Stimulated activated naive CD8-positive, alpha-beta T cell treated with anti-CD3 and anti-CD28 coated beads, Interleukin-15, amount 100 ng/mL, for 72 hours (primary cell): ENCODE results near the gene ST6GALNAC6.

ENCODE experiments used
- ATAC-seq: fragments of 150-1000 bp; cut with Tn5 transposase; 2 replicates; pipeline ENCODE4 v1.10.0; 2021; ENCODE audit warnings: mild to moderate bottlenecking, moderate library complexity
- DNase-seq, 2 donors: peaks; one replicate each; pipeline ENCODE4 v3.0.0; 2021 to 2022
- H3K27ac Mint-ChIP-seq, 2 donors: one replicate each; pipeline ENCODE4 v1.8.0; 2022; ENCODE audit warnings: mild to moderate bottlenecking in 2 of 2, mixed read lengths in 2 of 2, moderate library complexity in 2 of 2
- H3K27me3 Mint-ChIP-seq: one replicate; pipeline ENCODE4 v1.8.0; 2022; ENCODE audit warnings: mixed read lengths
- H3K4me1 Mint-ChIP-seq: one replicate; pipeline ENCODE4 v1.8.0; 2022; ENCODE audit warnings: mild to moderate bottlenecking, mixed read lengths
- H3K4me3 Mint-ChIP-seq, 2 donors: one replicate each; pipeline ENCODE4 v1.8.0; 2022; ENCODE audit warnings: mild to moderate bottlenecking in 2 of 2, mixed read lengths in 2 of 2, moderate library complexity in 1 of 2
- H3K9me3 Mint-ChIP-seq, 2 donors: one replicate each; pipeline ENCODE4 v1.8.0; 2022; ENCODE audit warnings: mixed read lengths in 2 of 2

The ST6GALNAC6 gene

GRCh38 chr9:127937388-127938297 is 38.2 kb upstream of the ST6GALNAC6 start, which contains the start of gene DPM2:
Gene DPM2 (minus strand): TSS chr9:127937854. CDS start chr9:127937820, 34 bp downstream.
- H3K27me3 Mint-ChIP-seq, result no peaks in the 10 kb centered on the region

GRCh38 chr9:127937056-127937387 is 37.6 kb upstream of the ST6GALNAC6 start:
- Mint-ChIP-seq H3K4me1 (peaks cover 68% of the 10 kb centered on the region), H3K9me3 (no peaks in the 10 kb centered on the region), H3K27me3 (no peaks in the 10 kb centered on the region), H3K4me3 (peak overlapping the region; percentile 89 to 93), H3K27ac (peak overlapping the region; percentile 94 to 97)
- ATAC-seq (no peak), DNase-seq (no peak)

More at GRCh38 chr9:127937388-127938297, 38.2 kb upstream of the ST6GALNAC6 start, which contains the start of gene DPM2:
- Mint-ChIP-seq H3K9me3 (no peaks in the 10 kb centered on the region), H3K4me3 (peak within 1 kb of the TSS; percentile 89 to 93), H3K27ac (peak within 1 kb of the TSS; percentile 94 to 97), H3K4me1 (peaks cover 74% of the 10 kb centered on the region)
- ATAC-seq (peak; percentile 96), DNase-seq (peak; percentile 81 to 88)

- Mint-ChIP-seq H3K4me1 (peaks cover 66% of the 10 kb centered on the region), H3K4me3 (peak overlapping the region; percentile 89 to 93), H3K9me3 (no peaks in the 10 kb centered on the region), H3K27me3 (no peaks in the 10 kb centered on the region), H3K27ac (peak overlapping the region; percentile 63 to 97)
- ATAC-seq, result no peak
- DNase-seq, result no peak
Measured at GRCh38 chr9:127936347-127936852, 37.0 kb upstream of the ST6GALNAC6 start.

GRCh38 chr9:127935765-127936221 is 36.4 kb upstream of the ST6GALNAC6 start:
- Mint-ChIP-seq H3K9me3 (no peaks in the 10 kb centered on the region), H3K4me1 (peaks cover 72% of the 10 kb centered on the region), H3K27me3 (no peaks in the 10 kb centered on the region), H3K27ac (peak overlapping the region; percentile 4 to 63), H3K4me3 (peak overlapping the region; percentile 89 to 93)
- no peak for ATAC-seq
- DNase-seq, result no peak

- ATAC-seq (no peak), DNase-seq (no peak)
- Mint-ChIP-seq H3K4me1 (peaks cover 77% of the 10 kb centered on the region), H3K4me3 (peak overlapping the region; percentile 28 to 93), H3K27me3 (no peaks in the 10 kb centered on the region), H3K27ac (peak overlapping the region in 1 of 2 donors; percentile 97), H3K9me3 (no peaks in the 10 kb centered on the region)
Measured at GRCh38 chr9:127934986-127935385, 35.6 kb upstream of the ST6GALNAC6 start.

- H3K4me1 Mint-ChIP-seq, result peaks cover 85% of the 10 kb centered on the region
- ATAC-seq (no peak), DNase-seq (no peak)
- H3K27me3 Mint-ChIP-seq, result peaks cover 6% of the 10 kb centered on the region
- peak overlapping the region; percentile 38 to 97 for H3K27ac Mint-ChIP-seq
- peak overlapping the region in 1 of 2 donors; percentile 62 for H3K4me3 Mint-ChIP-seq
- H3K9me3 Mint-ChIP-seq, result no peaks in the 10 kb centered on the region
Measured at GRCh38 chr9:127934248-127934647, 34.8 kb upstream of the ST6GALNAC6 start.

- Mint-ChIP-seq H3K27ac (peak overlapping the region in 1 of 2 donors; percentile 71), H3K4me3 (peak overlapping the region; percentile 71 to 79), H3K4me1 (peaks cover 86% of the 10 kb centered on the region), H3K9me3 (no peaks in the 10 kb centered on the region), H3K27me3 (peaks cover 20% of the 10 kb centered on the region)
- DNase-seq, result no peak
- ATAC-seq, result peak; percentile 27
Measured at GRCh38 chr9:127931092-127931881, 31.9 kb upstream of the ST6GALNAC6 start.

GRCh38 chr9:127930231-127931091 is 31.1 kb upstream of the ST6GALNAC6 start, which contains the start of gene PIP5KL1:
Gene PIP5KL1 (minus strand): TSS chr9:127930777. CDS start chr9:127930752, 25 bp downstream.
- H3K27me3 Mint-ChIP-seq, result peaks cover 26% of the 10 kb centered on the region
- H3K27ac Mint-ChIP-seq, result peak within 1 kb of the TSS in 1 of 2 donors; percentile 76
- DNase-seq, result peak; percentile 65 to 71
- H3K4me1 Mint-ChIP-seq, result peaks cover 83% of the 10 kb centered on the region
- no peaks in the 10 kb centered on the region for H3K9me3 Mint-ChIP-seq
- peak within 1 kb of the TSS; percentile 71 to 79 for H3K4me3 Mint-ChIP-seq
- ATAC-seq, result peak; percentile 72

GRCh38 chr9:127929625-127929979 is 30.2 kb upstream of the ST6GALNAC6 start:
- ATAC-seq (no peak), DNase-seq (no peak)
- Mint-ChIP-seq H3K4me1 (peaks cover 74% of the 10 kb centered on the region), H3K9me3 (no peaks in the 10 kb centered on the region), H3K27ac (no peak overlapping the region), H3K27me3 (peaks cover 33% of the 10 kb centered on the region), H3K4me3 (peak overlapping the region; percentile 51 to 79)

GRCh38 chr9:127928676-127929624 is 29.5 kb upstream of the ST6GALNAC6 start:
- Mint-ChIP-seq H3K27me3 (peaks cover 36% of the 10 kb centered on the region), H3K9me3 (no peaks in the 10 kb centered on the region), H3K4me1 (peaks cover 67% of the 10 kb centered on the region), H3K4me3 (peak overlapping the region; percentile 4 to 87), H3K27ac (no peak overlapping the region)
- ATAC-seq (no peak), DNase-seq (no peak)

- no peak for ATAC-seq
Measured at GRCh38 chr9:127927988-127928675, 28.7 kb upstream of the ST6GALNAC6 start.

GRCh38 chr9:127927201-127927987 is 28.0 kb upstream of the ST6GALNAC6 start:
- H3K4me3 Mint-ChIP-seq, result peak overlapping the region; percentile 84 to 87
- H3K9me3 Mint-ChIP-seq, result no peaks in the 10 kb centered on the region
- DNase-seq, result peak; percentile 39 to 49
- peak; percentile 63 for ATAC-seq
- H3K27me3 Mint-ChIP-seq, result peaks cover 36% of the 10 kb centered on the region
- H3K27ac Mint-ChIP-seq, result no peak overlapping the region
- peaks cover 55% of the 10 kb centered on the region for H3K4me1 Mint-ChIP-seq

More at GRCh38 chr9:127927988-127928675, 28.7 kb upstream of the ST6GALNAC6 start:
- Mint-ChIP-seq H3K27ac (no peak overlapping the region), H3K4me3 (peak overlapping the region; percentile 29 to 87), H3K4me1 (peaks cover 59% of the 10 kb centered on the region), H3K27me3 (peaks cover 36% of the 10 kb centered on the region), H3K9me3 (no peaks in the 10 kb centered on the region)
- DNase-seq, result no peak

- H3K27me3 Mint-ChIP-seq, result peaks cover 40% of the 10 kb centered on the region
- H3K9me3 Mint-ChIP-seq, result no peaks in the 10 kb centered on the region
- H3K4me1 Mint-ChIP-seq, result peaks cover 59% of the 10 kb centered on the region
- peak overlapping the region; percentile 84 to 87 for H3K4me3 Mint-ChIP-seq
- H3K27ac Mint-ChIP-seq, result no peak overlapping the region
- ATAC-seq (peak; percentile 18), DNase-seq (no peak)
Measured at GRCh38 chr9:127926906-127927200, 27.4 kb upstream of the ST6GALNAC6 start.
